ENCODE measurements around the gene AFF3.
"Not testable (repeated sequence)": the region's sequence is repeated elsewhere in the genome, so short reads cannot be mapped to it uniquely, and the experiment has no call there.

GRCh38 chr2:100085744-100086143, 56.6 kb downstream of the AFF3 start:
- TF ChIP-seq CTCF, POLR2A (IDR thresholded peaks at IDR 0.05): not testable (repeated sequence)
